ENCODE results near the gene STBD1. TPM values are rescaled to one million over a fixed set of nuclear protein-coding genes. Genes with fewer than 3 reads are reported as not detected.

The STBD1 gene
- total RNA-seq, 4 donors from 2014 or later: 1.0 to 2.5 (median 1.4) TPM

- 91 to 95% methylated on average over 3 of the region's 3 CpGs for WGBS, 2 donors
- peaks cover 3 to 6% of the 10 kb centered on the region in 2 donors for H3K4me1 ChIP-seq
- DNase-seq: no peak
- no peak overlapping the region for H3K27ac ChIP-seq
- no peaks in the 10 kb centered on the region for H3K9me3 ChIP-seq
- H3K27me3 ChIP-seq: no peaks in the 10 kb centered on the region
- TF ChIP-seq POLR2A (IDR thresholded peaks at IDR 0.05): no peak
- TF ChIP-seq, protein P1, sequence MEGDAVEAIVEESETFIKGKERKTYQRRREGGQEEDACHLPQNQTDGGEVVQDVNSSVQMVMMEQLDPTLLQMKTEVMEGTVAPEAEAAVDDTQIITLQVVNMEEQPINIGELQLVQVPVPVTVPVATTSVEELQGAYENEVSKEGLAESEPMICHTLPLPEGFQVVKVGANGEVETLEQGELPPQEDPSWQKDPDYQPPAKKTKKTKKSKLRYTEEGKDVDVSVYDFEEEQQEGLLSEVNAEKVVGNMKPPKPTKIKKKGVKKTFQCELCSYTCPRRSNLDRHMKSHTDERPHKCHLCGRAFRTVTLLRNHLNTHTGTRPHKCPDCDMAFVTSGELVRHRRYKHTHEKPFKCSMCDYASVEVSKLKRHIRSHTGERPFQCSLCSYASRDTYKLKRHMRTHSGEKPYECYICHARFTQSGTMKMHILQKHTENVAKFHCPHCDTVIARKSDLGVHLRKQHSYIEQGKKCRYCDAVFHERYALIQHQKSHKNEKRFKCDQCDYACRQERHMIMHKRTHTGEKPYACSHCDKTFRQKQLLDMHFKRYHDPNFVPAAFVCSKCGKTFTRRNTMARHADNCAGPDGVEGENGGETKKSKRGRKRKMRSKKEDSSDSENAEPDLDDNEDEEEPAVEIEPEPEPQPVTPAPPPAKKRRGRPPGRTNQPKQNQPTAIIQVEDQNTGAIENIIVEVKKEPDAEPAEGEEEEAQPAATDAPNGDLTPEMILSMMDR (IDR thresholded peaks at IDR 0.05): no peak
- no peak overlapping the region for H3K4me3 ChIP-seq (replicated peaks in 1 of 3)
- H3K36me3 ChIP-seq: no peaks in the 10 kb centered on the region
- intact Hi-C loops (cut with DNase I): loop anchor here (10.0 kb wide), 1 partner anchor 125 kb away; no protein-coding TSS in a partner anchor
These were observed 3.5 kb downstream of the STBD1 start for GRCh38 chr4:76309939-76310550.

DNA sequence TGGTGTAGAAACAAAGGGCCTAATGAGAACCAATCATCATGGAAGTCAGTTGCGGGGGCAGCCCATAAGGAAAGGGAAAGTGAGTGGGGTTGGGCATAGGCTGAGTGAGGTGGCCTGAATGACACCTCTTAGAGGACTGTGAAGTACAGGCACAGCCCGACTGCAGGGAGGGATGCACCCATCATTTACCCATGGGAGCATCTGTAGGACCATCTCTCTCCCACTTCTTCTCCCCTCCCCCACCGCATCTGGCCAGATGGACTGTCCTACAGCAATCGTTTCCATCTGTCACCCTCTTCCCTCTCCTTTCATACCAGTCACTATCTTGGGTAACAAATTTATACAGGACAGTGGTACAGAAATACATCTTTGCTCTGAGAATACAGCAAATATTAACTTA lies 4.2 kb downstream of the STBD1 start:
- Histone ChIP-seq H3K9me3 (no peaks in the 10 kb centered on the region), H3K4me3 (replicated peaks in 1 of 3) (no peak overlapping the region), H3K36me3 (no peaks in the 10 kb centered on the region), H3K27me3 (no peaks in the 10 kb centered on the region), H3K27ac (no peak overlapping the region), H3K4me1 (peaks cover 3 to 6% of the 10 kb centered on the region in 2 donors)
- no peak for DNase-seq
- WGBS, 2 donors: 89 to 90% methylated on average over 4 of the region's 4 CpGs
- TF ChIP-seq, protein P1 (IDR thresholded peaks at IDR 0.05): no peak
- TF ChIP-seq POLR2A (IDR thresholded peaks at IDR 0.05): no peak
- intact Hi-C loops (cut with DNase I): no loop called here

DNA sequence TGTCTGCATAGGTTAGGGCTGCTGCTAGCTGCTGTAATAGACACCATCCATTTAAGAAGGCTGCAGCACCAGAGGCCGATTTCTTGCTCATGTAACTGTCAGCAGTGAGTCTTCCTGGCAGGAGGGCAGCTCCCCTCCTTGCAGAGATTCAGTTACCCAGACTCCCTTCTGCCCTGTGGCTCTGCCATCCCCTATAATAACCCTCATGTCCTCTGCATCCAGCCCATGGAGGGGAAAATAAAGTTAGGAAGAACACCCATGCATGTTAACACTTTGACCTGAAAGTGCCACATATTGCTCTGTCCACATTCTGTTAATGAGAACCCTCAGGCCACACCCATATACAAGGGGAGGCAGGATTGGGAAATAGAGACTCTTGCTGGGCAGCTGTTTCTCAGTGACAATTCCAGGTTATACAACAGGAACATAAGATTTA lies 5.4 kb downstream of the STBD1 start:
- intact Hi-C loops (cut with DNase I): no loop called here
- no peaks in the 10 kb centered on the region for H3K36me3 ChIP-seq
- no peaks in the 10 kb centered on the region for H3K27me3 ChIP-seq
- no peak for TF ChIP-seq POLR2A (IDR thresholded peaks at IDR 0.05)
- TF ChIP-seq, protein P1 (IDR thresholded peaks at IDR 0.05): no peak
- peaks cover 3 to 6% of the 10 kb centered on the region in 2 donors for H3K4me1 ChIP-seq
- H3K9me3 ChIP-seq: no peaks in the 10 kb centered on the region
- no peak for DNase-seq
- 59 to 69% methylated on average over 1 of the region's 1 CpG for WGBS, 2 donors
- H3K27ac ChIP-seq: no peak overlapping the region
- H3K4me3 ChIP-seq (replicated peaks in 1 of 3): no peak overlapping the region

- Histone ChIP-seq H3K9me3 (no peaks in the 10 kb centered on the region), H3K27ac (no peak overlapping the region), H3K27me3 (no peaks in the 10 kb centered on the region), H3K36me3 (no peaks in the 10 kb centered on the region), H3K4me3 (replicated peaks in 1 of 3) (no peak overlapping the region), H3K4me1 (peaks cover 0 to 2% of the 10 kb centered on the region in 2 donors)
- TF ChIP-seq, protein P1 (IDR thresholded peaks at IDR 0.05): no peak
- TF ChIP-seq POLR2A (IDR thresholded peaks at IDR 0.05): no peak
- 80 to 89% methylated on average over 1 of the region's 1 CpG for WGBS, 2 donors
- DNase-seq: no peak
- intact Hi-C loops (cut with DNase I): no loop called here
These were observed 5.9 kb downstream of the STBD1 start for GRCh38 chr4:76312457-76312856.

- H3K9me3 ChIP-seq: no peaks in the 10 kb centered on the region
- intact Hi-C loops (cut with DNase I): no loop called here
- H3K4me1 ChIP-seq: no peaks in the 10 kb centered on the region
- no peak for DNase-seq
- no peaks in the 10 kb centered on the region for H3K27me3 ChIP-seq
- WGBS, 2 donors: 89% methylated on average over 2 of the region's 2 CpGs
- H3K4me3 ChIP-seq (replicated peaks in 1 of 3): no peak overlapping the region
- TF ChIP-seq, protein P1 (IDR thresholded peaks at IDR 0.05): no peak
- TF ChIP-seq POLR2A (IDR thresholded peaks at IDR 0.05): no peak
- no peaks in the 10 kb centered on the region for H3K36me3 ChIP-seq
- no peak overlapping the region for H3K27ac ChIP-seq
These were observed 7.0 kb downstream of the STBD1 start for GRCh38 chr4:76313547-76313946.

Measured in thyroid gland (tissue), 4 donors.